Cardiac fibroblast (primary cell): Measurements from ENCODE around the gene SORCS3.

Source experiments
- DNase-seq, 2 donors: peaks; one replicate each; pipeline versions ENCODE4 v3.0.0 to v3.0.0-alpha.2; 2010; ENCODE audit warnings: low read depth in 2 of 2
- H3K4me3 ChIP-seq, 2 donors: replicated peaks in 1 of 2; 1 replicate in 1 of 2; 2 replicates in 1 of 2; pipeline ENCODE4 v1.5.1; 2011; ENCODE audit warnings: low read depth in 2 of 2, low read length in 2 of 2, mild to moderate bottlenecking in 2 of 2, moderate library complexity in 1 of 2
- CTCF ChIP-seq: IDR thresholded peaks from one replicate; pipeline ENCODE4 v1.5.1; 2011; ENCODE audit warnings: low read depth, mild to moderate bottlenecking, low read length, inconsistent platforms

The SORCS3 gene

GRCh38 chr10:104908581-104908980, 267.5 kb downstream of the SORCS3 start:
- no peak overlapping the region for H3K4me3 ChIP-seq
- no peak for TF ChIP-seq CTCF
- DNase-seq = no peak

DNA sequence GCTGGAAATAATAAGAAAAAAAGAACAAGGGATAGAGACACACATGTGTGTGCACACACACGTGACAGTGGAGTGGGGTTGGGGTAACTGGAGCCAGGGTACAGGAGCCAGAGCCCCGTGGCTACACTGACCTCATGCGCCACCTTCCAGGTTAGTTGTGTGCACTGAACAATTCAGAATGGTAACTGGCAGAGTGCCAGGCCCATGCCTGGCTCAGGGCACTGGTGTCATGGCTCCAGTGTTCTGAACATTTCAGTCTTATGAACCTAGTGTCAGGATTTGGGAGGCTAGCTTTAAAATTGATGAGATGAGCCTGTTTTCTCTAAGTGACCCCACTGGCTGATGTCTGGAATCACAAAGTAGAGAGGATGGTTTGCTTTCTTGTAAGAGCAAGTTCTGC, 269.6 kb downstream of the SORCS3 start:
- no peak overlapping the region for H3K4me3 ChIP-seq
- DNase-seq = no peak
- no peak for TF ChIP-seq CTCF

GRCh38 chr10:104913390-104913789, 272.3 kb downstream of the SORCS3 start:
- no peak for TF ChIP-seq CTCF
- no peak for DNase-seq
- no peak overlapping the region for H3K4me3 ChIP-seq

DNA sequence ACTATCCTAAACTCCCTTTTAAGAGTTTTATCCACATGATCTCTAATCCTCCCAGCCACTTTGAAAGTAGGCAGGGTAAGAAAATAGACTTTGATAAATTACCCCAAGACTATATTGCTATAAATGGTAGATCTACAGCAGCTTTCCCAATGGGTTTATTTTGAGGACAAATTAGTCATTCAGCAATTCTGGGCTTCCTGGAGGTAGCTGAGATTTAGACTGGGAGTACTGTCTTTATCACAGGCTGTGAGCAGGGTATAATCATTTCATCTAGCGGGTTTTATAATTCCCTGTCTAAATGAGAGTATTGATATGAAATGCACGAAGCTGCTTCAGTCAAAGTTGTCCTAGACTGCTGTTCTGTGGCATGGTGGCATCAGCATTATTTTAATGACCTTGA, 279.4 kb downstream of the SORCS3 start:
- no peak for TF ChIP-seq CTCF
- H3K4me3 ChIP-seq = no peak overlapping the region
- DNase-seq = no peak

DNA sequence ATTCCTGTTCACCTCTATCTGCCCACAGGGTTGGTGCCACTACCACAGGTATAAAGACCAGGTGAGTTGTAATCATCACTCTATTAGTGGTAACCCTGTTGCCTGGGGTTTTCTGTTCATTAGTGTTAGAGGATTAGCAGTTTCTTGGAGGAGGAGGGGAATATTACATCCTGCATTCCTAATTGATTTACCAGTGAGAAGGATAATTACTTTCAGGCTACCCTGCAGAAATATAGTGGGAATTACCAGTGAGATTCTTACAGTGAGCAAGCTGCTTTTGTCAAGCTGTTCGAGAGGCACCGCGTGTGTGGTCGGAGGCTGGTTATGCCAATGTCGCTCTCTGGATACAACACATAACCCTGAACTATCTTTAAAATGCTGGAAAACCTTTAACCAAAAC, 280.7 kb downstream of the SORCS3 start:
- TF ChIP-seq CTCF = no peak
- H3K4me3 ChIP-seq = no peak overlapping the region
- no peak for DNase-seq

- no peak for DNase-seq
- TF ChIP-seq CTCF = no peak
- H3K4me3 ChIP-seq = no peak overlapping the region
Measured at GRCh38 chr10:104922810-104923209, 281.7 kb downstream of the SORCS3 start.

GRCh38 chr10:104923501-104923900, 282.4 kb downstream of the SORCS3 start:
- no peak overlapping the region for H3K4me3 ChIP-seq
- TF ChIP-seq CTCF = no peak
- DNase-seq = no peak
